ENCODE data around the gene PHYH.
"Not testable (repeated sequence)": the region's sequence is repeated elsewhere in the genome, so short reads cannot be mapped to it uniquely, and the experiment has no call there.

Gene PHYH

DNA sequence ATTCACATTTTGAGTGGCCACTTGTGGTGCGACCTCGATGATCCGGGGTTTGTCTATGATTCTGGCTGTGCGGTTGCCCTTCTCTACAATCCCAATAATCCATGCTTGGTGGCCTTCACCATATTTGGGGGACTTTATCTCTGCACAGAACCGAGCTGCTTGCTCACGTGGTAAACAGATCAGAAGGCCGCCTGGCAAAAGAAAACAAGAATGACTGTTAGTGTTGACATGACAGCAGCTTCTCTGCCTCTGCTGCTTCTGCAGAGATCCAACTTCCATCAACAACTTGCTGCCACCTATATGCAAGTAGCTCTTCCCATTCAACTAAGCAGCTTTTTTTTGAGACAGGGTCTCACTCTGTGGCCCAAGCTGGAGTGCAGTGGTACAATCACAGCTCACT, 19.3 kb upstream of the PHYH start:
- no peak for DNase-seq

DNA sequence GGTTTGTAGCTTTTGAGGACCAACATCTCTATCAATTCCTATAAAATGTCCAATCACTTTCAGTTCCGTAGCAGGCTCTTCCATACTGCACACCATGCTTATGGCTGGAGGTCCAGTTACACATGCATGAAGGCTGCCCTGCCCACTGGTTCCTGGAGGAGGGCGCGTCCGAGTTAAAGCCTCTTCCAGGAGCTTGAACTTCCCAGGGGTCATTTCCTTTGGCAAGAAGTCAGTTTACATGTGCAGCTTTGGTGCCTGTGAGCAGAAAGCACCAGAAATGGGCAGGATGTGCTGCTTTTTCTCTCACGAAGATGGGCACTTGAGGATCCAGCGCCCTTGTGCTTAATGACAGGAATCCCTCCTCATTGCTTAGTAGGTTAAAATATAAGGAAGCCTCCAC, 17.6 kb upstream of the PHYH start:
- DNase-seq = no peak

DNA sequence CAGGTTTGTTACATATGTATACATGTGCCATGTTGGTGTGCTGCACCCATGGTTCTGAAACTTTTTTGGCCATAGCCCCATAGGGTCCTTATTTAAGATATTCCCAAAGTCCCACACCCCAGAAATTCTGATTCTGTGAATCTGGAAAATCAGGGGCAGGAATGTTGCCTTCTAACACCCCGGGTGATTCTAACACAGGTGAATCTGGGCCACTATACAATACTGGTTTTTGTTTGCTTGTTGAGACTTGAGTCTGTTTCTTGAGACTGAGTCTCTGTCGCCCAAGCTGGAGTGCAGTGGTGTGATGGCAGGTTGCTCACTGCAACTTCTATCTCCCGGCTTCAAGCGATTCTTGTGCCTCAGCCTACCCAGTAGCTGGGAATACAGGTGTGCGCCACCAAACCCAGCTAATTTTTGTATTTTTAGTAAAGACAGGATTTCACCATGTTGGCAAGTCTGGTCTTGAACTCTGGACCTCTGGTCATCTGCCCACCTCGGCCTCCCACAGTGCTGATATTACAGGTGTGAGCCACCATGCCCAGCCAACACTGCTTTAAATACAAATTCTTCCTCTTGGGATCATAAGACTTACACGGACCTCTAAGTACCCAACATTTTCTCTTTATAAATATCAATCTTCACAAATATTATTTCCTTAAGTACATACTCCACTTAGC, 16.9 kb upstream of the PHYH start:
- DNase-seq = no peak

DNA sequence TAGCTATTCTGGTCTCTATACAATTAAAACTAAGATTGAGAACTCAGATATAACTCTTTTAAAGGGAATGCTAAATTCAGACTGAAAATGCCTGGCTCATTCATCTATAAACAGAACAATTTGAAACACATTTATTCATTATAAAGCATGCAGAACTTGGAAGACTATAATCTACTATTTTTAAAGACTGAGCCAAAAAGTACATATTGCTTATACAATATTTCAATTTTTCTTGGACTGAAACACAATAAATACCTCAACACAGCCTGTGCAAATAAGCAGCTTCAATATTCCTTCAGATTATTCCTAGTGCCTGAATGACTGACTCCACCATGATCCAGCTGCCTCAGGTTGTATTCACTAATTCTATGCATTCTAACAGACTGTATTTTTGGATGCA, 15.5 kb upstream of the PHYH start:
- DNase-seq = no peak

DNA sequence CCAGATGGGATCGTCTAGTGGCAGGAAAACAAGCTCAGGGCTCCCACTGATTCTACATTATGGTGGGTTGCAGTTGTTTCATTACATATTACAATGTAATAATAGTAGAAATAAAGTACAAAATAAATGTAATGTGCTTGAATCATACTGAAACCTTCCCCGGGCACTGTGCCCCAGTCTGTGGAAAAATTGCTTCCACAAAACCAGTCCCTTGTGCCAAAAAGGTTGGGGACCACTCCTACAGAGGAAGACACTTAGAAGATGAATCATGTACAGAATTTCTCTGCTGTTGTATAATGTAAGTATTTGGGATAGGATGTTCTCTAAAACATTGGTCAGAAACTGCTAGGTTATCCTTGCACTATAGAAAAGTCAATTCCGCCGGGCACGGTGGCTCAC, 11.3 kb upstream of the PHYH start:
- no peak for DNase-seq

DNA sequence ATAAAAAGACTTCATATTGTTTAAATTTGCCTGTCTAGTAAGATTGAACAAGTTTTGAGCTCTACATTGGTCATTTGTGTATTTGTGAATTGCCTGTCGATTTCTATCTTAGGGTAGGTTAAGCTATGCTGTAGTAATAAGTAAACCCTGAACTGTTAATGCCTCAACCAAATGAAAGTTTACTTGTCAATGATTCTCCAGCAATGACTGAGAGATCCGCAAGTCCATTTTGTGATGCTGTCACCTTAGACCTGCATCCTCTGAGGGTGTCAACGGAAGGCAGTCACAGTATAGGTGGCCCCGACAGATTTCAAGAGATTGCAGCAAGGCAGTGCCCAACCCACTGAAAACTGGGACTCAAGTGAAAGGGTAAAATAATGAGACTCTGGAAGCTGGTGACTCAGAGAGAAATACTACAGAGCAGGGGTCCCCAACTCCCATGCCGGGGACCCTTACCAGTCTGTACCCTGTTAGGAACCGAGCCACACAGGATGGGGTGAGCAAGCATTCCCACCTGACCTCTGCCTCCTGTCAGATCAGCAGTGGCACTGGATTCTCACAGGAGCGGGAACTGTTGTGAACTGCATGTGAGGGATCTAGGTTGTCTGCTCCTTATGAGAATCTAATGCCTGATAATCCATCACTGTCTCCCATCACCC, 10.8 kb upstream of the PHYH start:
- DNase-seq = no peak

DNA sequence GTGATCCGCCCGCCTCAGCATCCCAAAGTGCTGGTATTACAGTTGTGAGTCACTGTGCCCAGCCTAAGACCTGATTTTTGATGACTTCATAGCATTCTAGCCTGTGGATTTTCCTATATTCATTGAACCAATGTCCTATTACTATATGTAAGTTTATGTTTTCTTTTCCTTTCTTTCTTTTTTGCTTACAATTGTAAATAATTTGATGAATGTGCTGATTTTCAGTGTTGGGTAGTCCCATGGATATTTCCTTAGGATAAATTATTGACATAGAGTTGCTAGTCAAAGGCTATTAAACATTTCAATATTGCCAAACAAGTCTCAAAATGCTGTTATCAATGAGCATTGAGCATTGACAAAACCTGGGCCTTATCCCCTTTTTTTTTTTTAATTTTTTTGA, 9.9 kb upstream of the PHYH start:
- no peak for DNase-seq

DNA sequence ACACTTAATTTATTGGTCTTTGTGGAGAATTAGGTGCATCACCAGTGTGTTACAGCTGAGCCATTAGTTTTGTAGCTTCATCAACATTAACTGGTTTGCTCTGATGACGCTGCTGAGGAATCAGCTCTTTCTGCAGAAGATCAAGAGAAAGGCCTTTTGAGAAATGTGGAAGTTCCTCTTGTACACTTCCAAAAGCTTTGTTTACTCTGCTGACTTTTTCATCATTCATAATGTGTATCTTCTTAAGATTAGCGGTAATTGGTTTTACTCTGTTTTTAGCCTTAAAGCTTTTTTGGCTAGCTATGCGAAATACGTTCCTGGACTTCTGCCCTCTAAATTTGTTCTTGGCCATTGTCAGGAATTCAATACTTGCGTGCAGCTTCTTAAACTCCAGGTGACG, 8.2 kb upstream of the PHYH start:
- DNase-seq = no peak

DNA sequence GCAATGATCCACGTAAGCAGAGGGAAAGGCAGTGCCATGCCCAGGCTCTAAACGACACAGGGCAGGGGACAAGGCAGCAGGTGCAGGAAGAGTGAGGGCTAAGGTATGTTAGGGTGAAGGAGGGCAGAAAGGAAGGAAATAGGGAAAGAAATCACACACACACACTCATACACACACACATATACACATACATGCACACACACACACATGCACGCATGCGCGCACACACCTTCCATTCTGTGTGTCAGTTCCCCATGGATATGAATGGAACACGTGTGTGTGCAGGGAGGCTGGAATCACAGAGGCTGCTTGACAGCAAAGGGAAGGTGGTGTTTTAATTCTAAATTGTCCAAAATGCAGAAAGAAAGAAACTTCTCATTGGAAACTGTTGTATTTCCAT, 6.2 kb upstream of the PHYH start:
- DNase-seq = no peak

DNA sequence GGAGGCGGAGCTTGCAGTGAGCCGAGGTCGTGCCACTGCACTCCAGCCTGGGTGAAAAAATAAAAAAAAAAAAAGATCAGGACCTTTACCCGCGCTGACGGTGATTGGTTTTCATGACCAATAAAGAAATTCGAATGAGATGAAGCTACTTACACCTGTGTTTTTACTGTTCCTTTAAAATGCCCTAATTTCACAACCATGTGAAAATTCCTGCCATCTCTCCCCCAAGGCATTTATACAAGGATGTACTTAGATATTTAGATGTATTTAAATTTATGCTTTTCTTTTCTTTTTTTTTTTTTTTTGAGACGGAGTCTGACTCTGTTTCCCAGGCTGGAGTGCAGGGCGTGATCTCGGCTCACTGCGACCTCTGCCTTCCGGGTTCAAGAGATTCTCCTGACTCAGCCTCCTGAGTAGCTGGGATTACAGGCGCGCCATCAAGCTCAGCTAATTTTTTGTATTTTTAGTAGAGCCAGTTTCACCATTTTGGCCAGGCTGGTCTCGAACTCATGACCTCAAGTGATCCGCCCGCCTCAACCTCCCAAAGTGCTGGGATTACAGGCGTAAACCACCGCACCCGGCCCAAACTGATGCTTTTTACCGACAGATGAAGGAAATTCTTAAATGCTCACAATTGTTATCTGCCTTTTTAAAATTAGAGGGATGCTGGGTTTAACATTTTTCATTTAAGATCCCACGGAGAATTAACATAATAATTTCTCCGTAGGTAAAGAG, 3.1 kb upstream of the PHYH start:
- DNase-seq = no peak

DNA sequence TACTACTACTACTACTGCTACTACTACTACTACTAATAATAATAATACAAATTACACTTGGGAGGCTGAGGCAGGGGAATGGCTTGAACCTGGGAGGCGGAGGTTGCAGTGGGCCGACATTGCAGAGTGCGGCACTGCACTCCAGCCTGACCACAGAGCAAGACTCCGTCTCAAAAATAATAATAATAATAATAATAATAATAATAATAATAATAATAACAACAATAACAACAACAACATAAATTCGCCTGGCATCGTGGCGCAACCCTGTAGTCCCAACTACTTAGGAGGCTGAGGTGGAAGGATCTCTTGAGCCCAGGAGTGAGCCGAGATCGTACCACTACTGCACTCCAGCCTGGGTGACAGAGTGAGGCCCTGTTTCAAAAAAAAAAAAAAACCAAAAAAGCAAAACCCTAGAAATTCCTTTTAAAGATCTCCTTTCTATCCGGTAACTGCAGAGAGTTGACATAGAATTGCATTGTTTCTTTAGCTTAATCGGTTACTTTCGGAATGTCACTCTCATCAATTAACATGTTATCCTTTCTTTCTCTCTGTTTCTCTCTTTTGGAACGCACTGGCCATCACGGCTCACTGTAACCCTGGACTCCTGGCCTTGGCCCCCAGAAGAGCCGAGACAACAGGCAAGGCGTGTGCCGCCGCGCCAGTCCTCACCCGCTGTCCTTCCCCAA, 972 bp downstream of the PHYH start:
- no peak for DNase-seq

DNA sequence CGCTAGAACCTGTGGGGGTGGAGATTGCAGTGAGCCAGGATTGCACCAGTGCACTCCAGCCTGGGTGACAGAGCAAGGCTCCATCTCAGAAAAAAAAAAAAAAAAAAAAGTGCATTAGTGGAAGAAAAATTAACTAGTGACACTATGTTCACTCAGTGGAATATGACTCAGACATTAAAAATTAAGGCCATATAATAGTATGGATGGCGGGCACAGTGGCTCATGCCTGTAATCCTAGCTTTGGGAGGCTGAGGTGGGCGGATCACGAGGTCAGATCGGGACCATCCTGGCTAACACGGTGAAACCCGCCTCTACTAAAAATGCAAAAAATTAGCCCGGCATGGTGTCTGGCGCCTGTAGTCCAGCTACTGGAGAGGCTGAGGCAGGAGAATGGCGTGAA, 3.4 kb downstream of the PHYH start:
- DNase-seq = no peak

DNA sequence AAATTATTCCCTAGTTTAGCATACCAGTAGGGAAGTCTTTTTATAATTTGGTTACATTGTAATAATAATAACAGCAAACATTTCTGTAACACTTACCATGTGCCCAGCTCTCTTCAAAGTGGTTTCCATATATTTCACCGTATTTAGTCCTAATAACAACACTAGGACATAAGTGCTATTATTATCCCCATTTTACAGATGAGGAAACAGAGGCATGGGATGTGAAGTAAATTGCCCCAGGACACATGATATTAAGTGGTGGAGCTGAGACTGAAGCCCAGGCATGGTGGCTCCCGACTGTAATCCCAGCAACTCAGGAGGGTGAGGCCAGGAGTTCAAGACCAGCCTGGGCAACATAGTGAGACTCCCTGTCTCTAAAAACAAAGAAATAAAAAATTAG, 5.1 kb downstream of the PHYH start:
- DNase-seq = no peak

DNA sequence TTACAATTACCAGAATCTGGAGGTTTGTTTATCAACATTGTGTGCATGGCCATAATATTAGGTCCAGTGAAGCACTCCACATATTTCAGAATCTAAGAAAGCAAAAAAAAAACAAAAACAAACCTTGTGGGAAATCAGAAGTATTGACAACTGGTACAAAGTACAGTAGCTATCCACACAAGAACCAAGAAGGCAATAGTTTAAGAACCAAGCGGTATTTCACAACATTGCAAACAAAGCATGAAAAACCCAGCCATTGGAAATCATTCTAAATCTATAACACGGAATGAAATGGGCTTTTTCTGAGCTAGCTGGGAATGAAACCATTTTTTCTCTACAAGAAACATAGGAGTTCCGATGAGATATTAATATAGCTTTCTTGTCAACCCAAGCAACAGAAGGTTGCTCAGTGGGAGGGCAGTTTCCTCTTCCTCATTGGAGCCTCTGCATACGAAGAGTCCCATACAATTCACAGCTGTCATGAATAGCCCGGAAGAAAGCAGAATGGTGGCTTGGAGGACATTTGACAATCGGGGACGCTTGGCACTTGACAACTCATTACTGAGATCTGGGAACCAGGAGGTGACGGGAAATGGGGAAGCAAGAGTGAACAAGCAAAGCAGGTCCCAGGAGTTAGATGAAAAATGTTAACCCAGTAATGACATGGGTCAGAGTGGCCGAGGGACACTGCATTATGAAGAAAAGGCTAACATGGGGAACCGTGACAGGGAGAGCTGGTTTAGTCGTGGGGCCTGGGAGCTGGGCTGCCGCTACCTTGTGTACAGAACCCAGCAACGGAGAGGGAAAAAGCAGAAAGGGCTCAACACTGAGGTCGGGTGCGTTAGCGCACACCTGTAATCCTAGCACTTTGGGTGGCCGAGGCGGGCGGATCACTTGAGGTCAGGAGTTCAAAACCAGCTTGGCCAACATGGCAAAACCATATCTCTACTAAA, 7.8 kb downstream of the PHYH start:
- no peak for DNase-seq

DNA sequence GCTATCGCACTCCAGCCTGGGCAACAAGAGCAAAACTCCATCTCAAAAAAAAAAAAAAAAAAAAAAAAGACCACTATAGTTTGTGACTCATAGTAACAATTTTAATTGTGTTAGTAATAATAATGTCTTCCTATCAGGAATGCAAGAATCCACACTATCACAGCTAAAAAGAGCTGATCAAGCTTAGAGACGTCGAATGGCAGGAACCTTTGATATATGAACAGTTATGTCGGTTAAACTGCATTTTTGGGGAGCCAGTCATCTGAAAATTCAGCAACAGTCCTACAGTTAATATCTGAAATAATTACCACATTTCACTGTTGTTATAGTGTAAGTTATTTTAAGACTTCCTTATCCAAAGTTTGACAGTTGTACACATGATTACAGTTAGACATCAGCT, 8.8 kb downstream of the PHYH start:
- no peak for DNase-seq

DNA sequence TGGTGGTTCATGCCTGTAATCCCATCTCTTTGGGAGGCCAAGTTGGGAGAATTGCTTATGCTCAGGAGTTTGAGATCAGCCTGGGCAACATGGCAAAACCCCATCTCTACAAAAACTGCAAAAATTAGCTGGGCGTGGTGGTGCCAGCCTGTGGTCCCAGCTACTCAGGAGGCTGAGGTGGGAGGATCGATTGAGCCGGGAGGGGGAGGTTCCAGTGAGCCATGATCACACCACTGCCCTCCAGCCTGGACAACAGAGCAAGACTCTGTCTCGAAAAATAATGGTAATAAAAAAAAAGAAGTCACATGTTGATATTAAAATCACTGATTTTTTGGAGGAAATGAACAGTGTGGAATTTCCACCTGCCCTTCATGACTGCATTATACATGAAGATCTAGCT, 15.8 kb downstream of the PHYH start:
- DNase-seq = no peak

DNA sequence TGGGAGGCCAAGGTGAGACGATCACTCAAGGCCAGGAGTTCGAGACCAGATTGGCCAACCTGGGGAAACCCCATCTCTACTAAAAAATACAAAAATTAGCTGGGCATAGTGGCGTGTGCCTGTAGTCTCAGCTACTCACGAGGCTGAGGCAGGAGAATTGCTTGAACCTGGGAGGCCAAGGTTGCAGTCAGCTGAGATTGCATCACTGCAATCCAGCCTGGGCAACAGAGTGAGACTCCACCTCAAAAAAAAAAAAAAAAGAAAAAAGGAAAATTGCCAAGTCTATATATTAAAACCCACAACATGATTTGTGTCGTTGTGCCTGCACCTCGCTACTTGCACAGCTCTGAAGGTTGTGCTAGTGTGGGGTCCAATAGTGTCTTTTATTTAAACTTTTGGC, 17.5 kb downstream of the PHYH start:
- not testable (repeated sequence) for DNase-seq

DNA sequence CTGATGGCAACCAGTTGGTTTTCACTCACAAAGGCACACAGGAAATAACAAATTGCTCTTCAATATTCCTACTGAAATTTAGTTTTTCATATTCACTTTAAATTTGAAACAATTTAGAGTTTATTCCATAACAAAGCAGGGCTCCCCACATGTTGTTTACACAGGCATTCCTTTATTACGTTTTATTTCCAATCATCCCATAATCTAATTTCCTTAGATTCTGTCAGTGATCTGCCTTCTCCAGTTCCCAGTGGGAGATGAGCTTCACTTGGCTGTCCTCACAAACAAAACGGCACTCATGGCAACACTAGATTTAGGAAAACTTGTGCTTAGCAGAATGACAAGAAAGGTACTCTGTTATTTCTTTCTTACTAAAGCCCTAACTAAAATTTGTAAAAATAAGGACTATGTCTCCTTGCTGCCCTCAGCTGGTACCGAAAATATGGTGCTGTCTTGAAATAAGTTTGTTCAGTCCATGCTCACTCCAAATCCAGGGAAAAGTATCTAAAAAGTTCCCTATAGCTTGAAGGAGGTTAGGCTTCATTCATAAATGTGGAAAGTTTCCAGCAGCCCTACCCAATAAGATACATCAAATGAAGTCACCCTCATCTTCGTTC, 23.0 kb downstream of the PHYH start:
- DNase-seq = no peak

DNA sequence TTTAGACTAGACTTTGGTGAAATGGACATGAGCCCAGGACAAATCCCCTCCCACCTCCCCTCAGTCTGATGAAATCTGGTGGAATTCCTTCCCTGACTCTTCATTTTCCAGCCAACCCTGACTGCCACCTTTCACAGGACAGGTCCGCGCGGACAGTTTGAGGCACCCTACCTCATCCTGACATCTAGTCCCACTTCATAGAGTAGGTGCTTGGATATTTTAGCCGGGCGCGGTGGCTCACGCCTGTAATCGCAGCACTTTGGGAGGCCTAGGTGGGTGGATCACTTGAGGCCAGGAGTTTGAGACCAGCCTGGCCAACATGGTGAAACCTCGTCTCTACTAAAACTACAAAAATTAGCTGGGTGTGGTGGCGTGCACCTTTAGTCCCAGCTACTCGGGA, 23.7 kb downstream of the PHYH start:
- not testable (repeated sequence) for DNase-seq

DNA sequence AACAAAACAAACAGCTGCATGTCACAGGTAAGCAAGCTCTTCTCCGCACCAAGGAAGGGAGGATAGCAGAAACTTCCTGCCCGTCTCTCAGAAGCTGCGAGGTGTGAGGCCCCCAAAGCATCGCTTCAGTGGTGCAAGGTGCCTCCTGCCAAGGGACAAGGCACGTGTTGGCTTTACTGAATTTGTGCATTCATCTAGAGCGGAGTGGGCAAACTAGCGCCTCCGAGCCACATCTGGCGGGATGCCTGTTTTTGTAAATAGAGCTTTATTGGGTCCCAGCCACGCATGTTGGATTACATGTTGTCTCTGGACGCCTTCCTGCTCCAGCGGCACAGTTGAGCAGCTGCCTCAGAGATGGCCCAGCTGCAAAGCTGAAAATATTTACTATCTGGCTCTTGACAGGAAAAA, 27.7 kb downstream of the PHYH start:
- DNase-seq = peak; percentile 30 to 41

DNA sequence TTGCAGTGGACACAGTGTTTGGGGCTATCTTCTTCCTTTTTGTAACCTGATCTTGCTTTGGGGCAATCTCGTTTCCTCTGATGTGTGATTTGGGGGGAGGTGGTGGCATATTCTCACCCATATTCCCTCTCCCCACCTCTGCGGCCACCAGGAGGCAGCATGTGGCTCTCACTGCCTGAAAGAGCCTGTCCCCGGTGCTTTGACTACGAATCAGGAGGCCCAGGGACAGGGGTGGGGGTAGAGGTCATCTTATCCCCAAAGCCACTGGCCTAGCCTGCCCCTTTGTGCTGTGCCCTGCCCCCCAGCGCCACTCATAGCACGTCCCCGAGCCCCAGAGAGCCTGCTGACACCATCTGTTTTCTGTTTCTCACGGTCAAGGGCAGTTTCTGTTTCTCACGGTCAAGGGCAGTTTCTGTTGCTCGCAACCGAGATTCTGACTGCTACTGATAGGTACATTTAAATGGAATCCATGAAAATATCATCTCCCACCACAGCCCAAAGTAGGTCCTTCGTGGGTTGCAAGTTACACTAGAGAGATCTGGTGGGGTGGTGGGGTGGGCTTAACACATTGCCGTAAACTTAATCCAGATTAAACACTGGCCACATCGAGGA, 28.2 kb downstream of the PHYH start:
- DNase-seq = peak in 1 of 2 experiments; percentile 2
